Endodermal cell (in vitro differentiated cells): Measurements from ENCODE around the gene CCDC192. TPM values are rescaled to one million over a fixed set of nuclear protein-coding genes. Genes with fewer than 3 reads are reported as not detected.
"Not testable (repeated sequence)": the region's sequence is repeated elsewhere in the genome, so short reads cannot be mapped to it uniquely, and the experiment has no call there.

Source experiments
- DNase-seq: peaks from one replicate; pipeline ENCODE4 v3.0.0-alpha.2; 2017
- H3K27ac ChIP-seq: 2 replicates; pipeline ENCODE4 v1.5.1; 2013; ENCODE audit warnings: mild to moderate bottlenecking, low read depth, low read length, moderate library complexity
- H3K27me3 ChIP-seq: 2 replicates; pipeline ENCODE4 v1.6.1; 2013; ENCODE audit warnings: mild to moderate bottlenecking, low read length, moderate library complexity; ENCODE audit not compliant: insufficient read depth, control insufficient read depth, poor library complexity, severe bottlenecking
- H3K36me3 ChIP-seq: 2 replicates; pipeline ENCODE4 v1.7.0; 2013; ENCODE audit warnings: mild to moderate bottlenecking, low read length, moderate library complexity; ENCODE audit not compliant: control insufficient read depth, insufficient read depth
- H3K4me1 ChIP-seq: one replicate; pipeline ENCODE4 v1.7.0; 2013; ENCODE audit warnings: low read length; ENCODE audit not compliant: control insufficient read depth, insufficient read depth
- H3K4me3 ChIP-seq: 2 replicates; pipeline ENCODE4 v1.5.1; 2013; ENCODE audit warnings: mild to moderate bottlenecking, low read length, moderate library complexity
- H3K9ac ChIP-seq: 2 replicates; pipeline ENCODE4 v1.6.1; 2013; ENCODE audit warnings: mild to moderate bottlenecking, low read length, moderate library complexity; ENCODE audit not compliant: poor library complexity, severe bottlenecking; ENCODE audit errors: extremely low read depth
- H3K9me3 ChIP-seq: 2 replicates; pipeline ENCODE4 v1.6.1; 2013; ENCODE audit warnings: mild to moderate bottlenecking, low read length, moderate library complexity; ENCODE audit not compliant: control insufficient read depth
- H3K27ac Mint-ChIP-seq: 2 replicates; pipeline ENCODE4 v1.8.0; 2020; ENCODE audit warnings: mixed read lengths
- H3K27me3 Mint-ChIP-seq: 2 replicates; pipeline ENCODE4 v1.8.0; 2021; ENCODE audit warnings: mild to moderate bottlenecking, mixed read lengths; ENCODE audit not compliant: insufficient read depth
- H3K36me3 Mint-ChIP-seq: 2 replicates; pipeline ENCODE4 v1.8.0; 2020; ENCODE audit warnings: low read depth, mixed read lengths
- H3K4me1 Mint-ChIP-seq: 2 replicates; pipeline ENCODE4 v1.8.0; 2020; ENCODE audit warnings: mixed read lengths
- H3K4me3 Mint-ChIP-seq: 2 replicates; pipeline ENCODE4 v1.8.0; 2020; ENCODE audit warnings: mild to moderate bottlenecking, moderate library complexity, mixed read lengths
- H3K9me3 Mint-ChIP-seq: 2 replicates; pipeline ENCODE4 v1.8.0; 2020; ENCODE audit warnings: mild to moderate bottlenecking, mixed read lengths
- WGBS, 2 experiments: methylation state at CpG; one replicate each; pipeline versions ENCODE4 v1.1.5 to v1.1.7; 2013; ENCODE audit warnings: missing lambda C conversion rate in 2 of 2, mixed read lengths in 1 of 2; ENCODE audit not compliant: insufficient coverage in 1 of 2, insufficient read length in 1 of 2; 5-methylcytosine and 5-hydroxymethylcytosine counted together
- total RNA-seq, 2 donors: library from RNA; stranded (reverse); fragmentation: NEBNext Ultra II Directional in 1 of 2; extraction: Animal tissue kit (Norgen Biotek cat#: 25700) in 1 of 2; gene quantifications; 2 replicates in 1 of 2; 3 replicates in 1 of 2; pipeline ENCODE4 v1.2.1, GENCODE V29; 2021
- TF ChIP-seq, protein P1 (sequence below): fragments of 200-600 bp; sonication (generic); conservative IDR thresholded peaks from 2 replicates; pipeline ENCODE4 v1.5.0; 2021; ENCODE audit warnings: antibody characterized with exemption, mild to moderate bottlenecking

Gene CCDC192
- total RNA-seq, 2 donors from 2014 or later = 0.48 to 1.3 TPM

GRCh38 chr5:127844581-127845021, 141.4 kb downstream of the CCDC192 start:
- no peak overlapping the region for H3K4me3 Mint-ChIP-seq
- Histone ChIP-seq H3K27me3 (no peaks in the 10 kb centered on the region), H3K4me1 (peaks cover 4% of the 10 kb centered on the region), H3K4me3 (no peak overlapping the region), H3K9me3 (no peaks in the 10 kb centered on the region), H3K27ac (peak overlapping the region; percentile 88), H3K36me3 (no peaks in the 10 kb centered on the region), H3K9ac (no peak overlapping the region)
- H3K27ac Mint-ChIP-seq = no peak overlapping the region
- H3K36me3 Mint-ChIP-seq = no peaks in the 10 kb centered on the region
- TF ChIP-seq, protein P1, sequence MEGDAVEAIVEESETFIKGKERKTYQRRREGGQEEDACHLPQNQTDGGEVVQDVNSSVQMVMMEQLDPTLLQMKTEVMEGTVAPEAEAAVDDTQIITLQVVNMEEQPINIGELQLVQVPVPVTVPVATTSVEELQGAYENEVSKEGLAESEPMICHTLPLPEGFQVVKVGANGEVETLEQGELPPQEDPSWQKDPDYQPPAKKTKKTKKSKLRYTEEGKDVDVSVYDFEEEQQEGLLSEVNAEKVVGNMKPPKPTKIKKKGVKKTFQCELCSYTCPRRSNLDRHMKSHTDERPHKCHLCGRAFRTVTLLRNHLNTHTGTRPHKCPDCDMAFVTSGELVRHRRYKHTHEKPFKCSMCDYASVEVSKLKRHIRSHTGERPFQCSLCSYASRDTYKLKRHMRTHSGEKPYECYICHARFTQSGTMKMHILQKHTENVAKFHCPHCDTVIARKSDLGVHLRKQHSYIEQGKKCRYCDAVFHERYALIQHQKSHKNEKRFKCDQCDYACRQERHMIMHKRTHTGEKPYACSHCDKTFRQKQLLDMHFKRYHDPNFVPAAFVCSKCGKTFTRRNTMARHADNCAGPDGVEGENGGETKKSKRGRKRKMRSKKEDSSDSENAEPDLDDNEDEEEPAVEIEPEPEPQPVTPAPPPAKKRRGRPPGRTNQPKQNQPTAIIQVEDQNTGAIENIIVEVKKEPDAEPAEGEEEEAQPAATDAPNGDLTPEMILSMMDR = no peak
- 56 to 82% methylated on average over 6 to 7 of the region's 7 CpGs for WGBS, 2 experiments
- H3K27me3 Mint-ChIP-seq = no peaks in the 10 kb centered on the region
- no peaks in the 10 kb centered on the region for H3K9me3 Mint-ChIP-seq
- H3K4me1 Mint-ChIP-seq = peaks cover 13% of the 10 kb centered on the region
- DNase-seq = peak; percentile 52

GRCh38 chr5:127846884-127847283, 143.7 kb downstream of the CCDC192 start:
- Histone ChIP-seq H3K27me3 (no peaks in the 10 kb centered on the region), H3K9ac (no peak overlapping the region), H3K4me1 (peaks cover 5% of the 10 kb centered on the region), H3K4me3 (no peak overlapping the region), H3K36me3 (no peaks in the 10 kb centered on the region), H3K9me3 (no peaks in the 10 kb centered on the region), H3K27ac (no peak overlapping the region)
- Mint-ChIP-seq H3K27me3 (no peaks in the 10 kb centered on the region), H3K4me3 (no peak overlapping the region), H3K9me3 (no peaks in the 10 kb centered on the region), H3K27ac (no peak overlapping the region), H3K36me3 (no peaks in the 10 kb centered on the region), H3K4me1 (peaks cover 22% of the 10 kb centered on the region)
- 94 to 95% methylated on average over 2 of the region's 2 CpGs for WGBS, 2 experiments
- no peak for DNase-seq
- TF ChIP-seq, protein P1 = no peak

DNA sequence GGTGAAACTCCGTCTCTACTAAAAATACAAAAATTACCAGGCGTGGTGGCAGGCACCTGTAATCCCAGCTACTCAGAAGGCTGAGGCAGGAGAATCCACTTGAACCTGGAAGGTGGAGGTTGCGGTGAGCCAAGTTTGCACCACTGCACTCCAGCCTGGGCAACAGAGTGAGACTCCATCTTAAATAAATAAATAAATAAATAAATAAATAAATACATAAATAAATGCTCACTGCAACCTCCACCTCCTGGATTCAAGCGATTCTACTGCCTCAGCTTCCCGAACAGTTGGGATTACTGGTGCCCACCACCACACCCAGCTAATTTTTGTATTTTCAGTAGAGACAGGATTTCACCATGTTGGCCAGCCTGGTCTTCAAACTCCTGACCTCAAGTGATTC, 144.4 kb downstream of the CCDC192 start:
- 97 to 100% methylated on average over 3 to 5 of the region's 5 CpGs for WGBS, 2 experiments
- not testable (repeated sequence) for H3K27ac Mint-ChIP-seq, H3K4me3 Mint-ChIP-seq, H3K4me3 ChIP-seq, H3K27me3 Mint-ChIP-seq, H3K9ac ChIP-seq, H3K36me3 Mint-ChIP-seq, DNase-seq, H3K9me3 ChIP-seq, H3K4me1 ChIP-seq, H3K27me3 ChIP-seq, H3K9me3 Mint-ChIP-seq, H3K36me3 ChIP-seq, H3K27ac ChIP-seq
- peaks cover 30% of the 10 kb centered on the region for H3K4me1 Mint-ChIP-seq

- no peaks in the 10 kb centered on the region for H3K27me3 Mint-ChIP-seq
- Histone ChIP-seq H3K27ac (no peak overlapping the region), H3K36me3 (no peaks in the 10 kb centered on the region), H3K4me3 (no peak overlapping the region), H3K27me3 (no peaks in the 10 kb centered on the region), H3K9ac (no peak overlapping the region), H3K4me1 (peaks cover 5% of the 10 kb centered on the region), H3K9me3 (peaks cover 6% of the 10 kb centered on the region)
- no peak overlapping the region for H3K27ac Mint-ChIP-seq
- peaks cover 30% of the 10 kb centered on the region for H3K4me1 Mint-ChIP-seq
- DNase-seq = no peak
- no peaks in the 10 kb centered on the region for H3K36me3 Mint-ChIP-seq
- 83 to 90% methylated on average over 1 of the region's 1 CpG for WGBS, 2 experiments
- H3K4me3 Mint-ChIP-seq = no peak overlapping the region
- H3K9me3 Mint-ChIP-seq = peaks cover 4% of the 10 kb centered on the region
- TF ChIP-seq, protein P1 = no peak
Measured at GRCh38 chr5:127848098-127848497, 144.9 kb downstream of the CCDC192 start.
